Osteocyte (in vitro differentiated cells): Measurements from ENCODE around the gene FEV. TPM values are rescaled to one million over a fixed set of nuclear protein-coding genes. Genes with fewer than 3 reads are reported as not detected.

Experiments used
- DNase-seq: peaks from one replicate; pipeline ENCODE4 v3.0.0; 2021; ENCODE audit warnings: mixed read lengths; ENCODE audit not compliant: unreplicated experiment; ENCODE audit errors: extremely low spot score
- H3K27ac Mint-ChIP-seq: one replicate; pipeline ENCODE4 v1.8.0; 2021; ENCODE audit warnings: mild to moderate bottlenecking, mixed read lengths; ENCODE audit not compliant: unreplicated experiment
- H3K27me3 Mint-ChIP-seq: one replicate; pipeline ENCODE4 v1.8.0; 2021; ENCODE audit warnings: mixed read lengths; ENCODE audit not compliant: unreplicated experiment
- H3K36me3 Mint-ChIP-seq: one replicate; pipeline ENCODE4 v1.8.0; 2021; ENCODE audit warnings: mixed read lengths; ENCODE audit not compliant: unreplicated experiment
- H3K4me1 Mint-ChIP-seq: one replicate; pipeline ENCODE4 v1.8.0; 2021; ENCODE audit warnings: mixed read lengths; ENCODE audit not compliant: unreplicated experiment
- H3K4me3 Mint-ChIP-seq: one replicate; pipeline ENCODE4 v1.8.0; 2021; ENCODE audit warnings: mild to moderate bottlenecking, moderate library complexity, mixed read lengths; ENCODE audit not compliant: unreplicated experiment
- H3K9me3 Mint-ChIP-seq: one replicate; pipeline ENCODE4 v1.8.0; 2021; ENCODE audit warnings: mixed read lengths; ENCODE audit not compliant: unreplicated experiment
- CTCF ChIP-seq: fragments of 200-600 bp; sonication (generic); IDR thresholded peaks from 2 replicates; pipeline ENCODE4 v1.5.0; 2021; ENCODE audit warnings: antibody characterized with exemption, mild to moderate bottlenecking, moderate library complexity
- total RNA-seq: library from RNA; stranded (reverse); gene quantifications from 2 replicates; pipeline ENCODE4 v1.2.1, GENCODE V29; 2021

FEV gene
- total RNA-seq, 1 donor from 2014 or later: not detected

GRCh38 chr2:218988650-218989049 lies 3.7 kb upstream of the FEV start:
- Mint-ChIP-seq H3K4me3 (no peak overlapping the region), H3K27ac (no peak overlapping the region), H3K4me1 (peaks cover 10% of the 10 kb centered on the region), H3K27me3 (peaks cover 79% of the 10 kb centered on the region), H3K9me3 (no peaks in the 10 kb centered on the region), H3K36me3 (no peaks in the 10 kb centered on the region)
- no peak for DNase-seq
- TF ChIP-seq CTCF: no peak

DNA sequence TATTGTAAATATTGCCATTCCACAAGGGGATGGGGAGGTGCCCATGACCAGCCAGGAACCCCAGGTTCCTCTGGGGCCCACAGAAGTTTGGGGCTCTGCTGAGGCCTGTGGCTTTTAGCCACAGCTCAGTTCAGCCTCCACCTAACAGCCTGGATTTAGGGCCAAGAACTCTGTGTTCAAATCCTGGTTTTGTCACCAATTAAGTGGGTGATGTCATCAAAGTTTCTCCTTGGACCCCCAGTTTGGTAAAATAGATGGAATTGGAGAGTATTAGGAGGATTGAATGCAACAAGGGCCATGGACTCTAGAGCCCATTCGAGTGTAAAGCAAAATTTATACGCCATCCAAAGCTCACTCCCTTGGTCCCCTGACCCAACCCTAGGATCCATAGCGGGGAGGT lies 3.2 kb upstream of the FEV start:
- Mint-ChIP-seq H3K36me3 (no peaks in the 10 kb centered on the region), H3K27me3 (peaks cover 83% of the 10 kb centered on the region), H3K9me3 (no peaks in the 10 kb centered on the region), H3K4me1 (peaks cover 9% of the 10 kb centered on the region), H3K4me3 (no peak overlapping the region), H3K27ac (no peak overlapping the region)
- no peak for DNase-seq
- no peak for TF ChIP-seq CTCF

- H3K4me3 Mint-ChIP-seq: no peak overlapping the region
- H3K9me3 Mint-ChIP-seq: no peaks in the 10 kb centered on the region
- H3K36me3 Mint-ChIP-seq: no peaks in the 10 kb centered on the region
- DNase-seq: no peak
- no peak overlapping the region for H3K27ac Mint-ChIP-seq
- H3K27me3 Mint-ChIP-seq: peaks cover 83% of the 10 kb centered on the region
- no peak for TF ChIP-seq CTCF
- H3K4me1 Mint-ChIP-seq: peaks cover 18% of the 10 kb centered on the region
Observed at GRCh38 chr2:218986148-218986761, 1.3 kb upstream of the FEV start.

DNA sequence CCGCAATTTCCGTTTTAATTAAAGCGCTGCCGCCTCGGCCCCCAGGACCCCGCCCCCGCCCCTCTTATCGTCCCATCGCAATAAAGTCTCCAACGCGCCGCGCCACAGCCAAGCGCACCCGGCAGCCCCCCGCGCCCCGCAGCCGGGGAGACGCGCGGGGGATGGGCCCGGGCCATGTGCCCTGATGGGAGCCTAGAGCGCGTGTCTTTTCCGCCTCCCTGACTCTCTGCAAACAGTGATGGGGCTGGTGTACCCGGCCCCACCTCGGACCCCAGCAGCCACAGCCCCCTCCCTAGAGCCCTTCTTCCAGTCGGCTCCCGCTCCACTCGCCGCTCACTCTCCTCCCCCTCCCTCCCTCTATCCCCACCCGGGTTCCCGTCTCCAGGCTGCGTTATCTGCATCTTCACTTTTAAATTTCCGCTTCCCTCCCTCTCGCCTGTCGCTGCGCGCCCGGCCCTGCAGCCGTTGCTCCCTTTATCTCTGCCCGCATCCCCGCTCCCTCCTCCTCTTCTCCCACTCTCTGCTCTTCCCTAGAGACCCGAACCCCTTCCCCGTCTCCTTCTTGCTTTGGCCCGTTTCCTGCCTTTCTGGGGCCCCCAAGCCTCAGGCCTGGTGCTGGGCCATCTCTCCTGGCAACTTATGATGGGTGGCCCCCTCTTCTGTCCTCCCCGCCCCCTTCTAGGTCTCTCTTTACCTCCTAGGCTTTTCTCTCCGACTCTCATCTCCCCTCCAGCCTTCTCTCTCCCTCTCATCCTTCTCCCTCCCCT lies 524 bp upstream of the FEV start:
- H3K4me3 Mint-ChIP-seq: no peak overlapping the region
- H3K27ac Mint-ChIP-seq: no peak overlapping the region
- H3K27me3 Mint-ChIP-seq: peaks cover 80% of the 10 kb centered on the region
- no peak for DNase-seq
- no peak for TF ChIP-seq CTCF
- H3K36me3 Mint-ChIP-seq: no peaks in the 10 kb centered on the region
- H3K9me3 Mint-ChIP-seq: no peaks in the 10 kb centered on the region
- H3K4me1 Mint-ChIP-seq: peaks cover 22% of the 10 kb centered on the region

GRCh38 chr2:218984239-218985020 lies 554 bp downstream of the FEV start:
- Mint-ChIP-seq H3K36me3 (no peaks in the 10 kb centered on the region), H3K4me1 (peaks cover 25% of the 10 kb centered on the region), H3K27me3 (peaks cover 74% of the 10 kb centered on the region), H3K9me3 (no peaks in the 10 kb centered on the region), H3K4me3 (no peak overlapping the region), H3K27ac (no peak overlapping the region)
- DNase-seq: no peak
- no peak for TF ChIP-seq CTCF
